Left colon (tissue), 2 donors: Measurements from ENCODE around the gene AHNAK2. TPM values are rescaled to one million over a fixed set of nuclear protein-coding genes. Genes with fewer than 3 reads are reported as not detected.
"Not testable (repeated sequence)": the region's sequence is repeated elsewhere in the genome, so short reads cannot be mapped to it uniquely, and the experiment has no call there.

Experiments used
- ATAC-seq: fragments of 200-7000 bp; cut with Tn5 transposase; one replicate; pipeline ENCODE4 v1.9.1; 2020; ENCODE audit warnings: mild to moderate bottlenecking, moderate library complexity
- DNase-seq, 2 donors: peaks; one replicate each; pipeline ENCODE4 v3.0.0-alpha.2; 2020
- intact Hi-C, 2 donors: fragments of 100-400 bp; cut with DNase I in 1 of 2; cut with micrococcal nuclease in 1 of 2; formaldehyde crosslinking; loops; one replicate each; pipeline versions ENCODE4 v1.11.2 to v1.14.0; 2022; cut with DNase I, micrococcal nuclease
- long read RNA-seq: library from polyadenylated mRNA; unstranded; transcript quantifications from one replicate; pipeline ENCODE4 v2.0.0, GENCODE V29; 2021
- total RNA-seq, 2 donors: library from RNA; stranded (reverse); fragmentation: NEBNext Ultra II Directional; extraction: Animal tissue kit (Norgen Biotek cat#: 25700); gene quantifications; one replicate each; pipeline ENCODE4 v1.2.1, GENCODE V29; 2021
- donor health status: DM: no; HTN: no; CAD: no.
- donor health status: DM: yes; HTN: yes; CAD: no.

AHNAK2 gene
- total RNA-seq, result 10 to 100 TPM in 1 of 2 donors, 1 to 10 TPM in 1; 3.2 to 23.4 TPM
- long read RNA-seq, full-length matches to known transcripts, result 1 of 5 reads
- long read RNA-seq, partial matches to known transcripts, result 0 of 5 reads
- long read RNA-seq, other reads (novel, unspliced or antisense), result 4 of 5 reads

DNA sequence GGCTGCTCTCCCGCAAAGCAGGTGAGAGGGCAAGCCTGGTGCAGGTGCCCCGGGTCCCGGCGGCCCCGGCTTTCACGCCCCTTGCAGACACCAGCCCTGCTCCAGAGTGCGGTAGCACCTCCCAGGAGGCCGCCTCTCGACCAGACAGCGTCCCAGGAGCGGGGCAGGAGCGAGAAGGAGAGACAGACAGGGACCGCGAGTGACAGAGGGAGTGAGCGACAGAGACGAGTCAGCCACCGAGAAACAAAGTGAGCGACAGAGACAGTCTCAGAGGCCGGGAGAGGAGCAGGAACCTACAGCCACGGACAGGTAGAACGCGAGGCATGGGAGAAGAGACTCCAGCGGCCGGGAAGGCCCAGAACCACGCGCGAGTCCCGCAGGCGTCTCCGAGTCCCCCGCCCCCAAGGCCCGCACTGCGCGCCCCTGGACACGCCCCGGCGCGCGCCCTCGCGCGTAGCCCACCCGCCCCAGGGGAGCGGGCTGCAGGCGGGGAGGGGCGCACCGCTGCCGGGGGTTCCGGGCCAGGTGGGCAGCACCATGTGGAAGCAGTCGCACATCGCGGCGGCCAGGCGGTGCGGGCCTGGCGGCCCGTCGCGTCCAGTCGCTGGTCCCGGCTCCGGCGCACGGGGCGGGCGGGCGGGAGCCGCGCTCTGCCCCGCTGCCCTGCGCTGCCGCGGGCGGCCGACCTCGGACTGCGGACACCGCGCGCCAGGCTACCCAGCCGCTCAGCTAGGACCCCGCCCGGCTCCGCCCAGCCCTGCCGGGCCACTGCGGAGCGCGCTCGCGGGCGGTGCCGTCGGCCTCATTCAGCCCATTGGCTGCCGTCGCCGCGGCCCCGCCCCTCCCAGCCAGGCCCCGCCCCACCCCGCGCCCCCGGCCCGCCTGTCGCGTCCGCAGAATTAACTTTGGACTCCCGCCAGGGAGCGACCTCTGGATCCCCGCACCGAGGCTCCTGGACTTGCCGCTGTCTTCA is at the start of gene AHNAK2:
AHNAK2 (minus strand) TSS at position 694 of the 973 bp plus-strand sequence; CDS start at position 557, 137 bp downstream.
- DNase-seq (peak; percentile 77 to 86), ATAC-seq (peak; percentile 79)
- intact Hi-C loops, result loop anchor here (2.0 to 5.0 kb wide), 2 partner anchors 64 to 67 kb away; no protein-coding TSS in a partner anchor

DNA sequence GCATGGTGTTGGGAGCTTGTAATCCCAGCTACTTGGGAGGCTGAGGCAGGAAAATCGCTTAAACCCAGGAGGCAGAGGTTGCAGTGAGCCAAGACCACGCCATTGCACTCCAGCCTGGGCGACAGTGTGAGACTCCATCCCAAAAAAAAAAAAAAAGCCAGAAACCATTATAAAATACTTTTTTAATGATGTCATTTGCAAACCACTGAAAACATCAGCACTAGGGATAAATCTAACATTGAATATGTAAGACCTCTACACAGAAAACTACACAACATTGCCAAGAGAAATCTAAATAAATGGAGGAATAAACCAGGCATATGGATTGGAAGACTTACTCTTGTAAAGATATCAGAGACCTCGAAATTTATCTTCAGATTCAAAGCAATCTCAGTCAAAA is 49.5 kb upstream of the AHNAK2 start:
- intact Hi-C loops, DNase-seq, ATAC-seq: not testable (repeated sequence)

DNA sequence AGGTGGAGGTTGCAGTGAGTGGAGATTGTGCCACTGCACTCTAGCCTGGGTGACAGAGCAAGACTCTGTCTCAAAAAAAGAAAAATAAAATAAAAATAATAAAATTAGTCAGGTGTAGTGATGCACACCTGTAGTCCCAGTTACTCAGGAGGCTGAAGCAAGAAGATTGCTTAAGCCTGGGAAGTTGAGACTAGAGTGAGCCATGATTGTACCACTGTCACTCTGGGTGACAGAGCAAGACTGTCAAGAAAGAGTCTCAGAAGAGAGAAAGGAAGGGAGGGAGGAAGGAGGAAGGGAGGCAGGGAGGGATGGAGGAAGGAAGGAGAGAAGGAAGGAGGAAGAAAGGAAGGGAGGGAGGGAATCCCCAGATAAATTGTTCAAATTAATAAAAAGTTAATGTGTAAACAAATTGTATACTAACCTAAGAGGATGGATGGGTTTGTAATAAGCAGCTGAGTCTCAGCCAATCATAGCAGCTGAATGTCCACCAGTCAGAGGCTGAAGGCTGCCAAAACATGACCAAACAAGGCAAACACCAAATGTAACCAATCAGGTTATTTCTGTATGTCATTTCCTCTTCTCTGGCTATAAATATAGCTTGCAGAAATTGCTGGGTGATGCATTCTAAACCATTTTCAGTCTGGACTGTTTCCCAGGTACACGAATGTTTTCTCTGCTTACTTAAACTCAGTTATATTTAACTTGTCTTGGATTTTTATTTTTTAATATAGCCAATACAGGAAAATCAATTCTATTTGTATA is 48.8 kb upstream of the AHNAK2 start:
- intact Hi-C loops, result no loop called here
- ATAC-seq, result peak; percentile 20
- no peak for DNase-seq

DNA sequence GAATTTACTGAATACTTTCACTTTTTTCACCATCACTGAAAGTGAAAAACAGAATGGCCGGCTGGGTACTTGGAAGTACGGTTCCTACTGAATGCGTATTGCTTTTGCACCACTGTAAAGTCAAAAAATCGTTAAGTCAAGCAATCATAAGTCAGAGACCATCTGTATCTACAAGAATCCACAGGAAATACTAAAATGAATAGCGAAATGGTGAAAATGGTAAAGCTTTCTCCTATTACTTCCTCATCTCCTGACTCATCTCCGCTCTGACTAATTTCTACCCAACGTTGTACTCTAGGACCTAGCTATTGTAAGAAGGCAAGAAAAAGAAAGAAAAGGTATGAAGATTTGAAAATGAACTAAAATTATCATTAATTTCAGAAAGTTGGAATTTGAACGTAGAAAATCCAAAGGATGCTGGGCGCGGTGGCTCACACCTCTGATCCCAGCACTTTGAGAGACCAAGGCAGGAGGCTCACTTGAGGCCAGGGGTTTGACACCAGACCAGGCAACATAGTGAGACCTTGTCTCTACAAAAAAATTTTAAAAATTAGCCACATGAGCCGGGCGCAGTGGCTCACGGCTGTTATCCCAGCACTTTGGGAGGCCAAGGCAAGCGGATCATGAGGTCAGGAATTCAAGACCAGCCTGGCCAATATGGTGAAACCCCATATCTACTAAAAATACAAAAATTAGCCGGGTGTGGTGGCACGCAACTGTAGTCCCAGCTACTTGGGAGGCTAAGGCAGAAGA is 48.0 kb upstream of the AHNAK2 start:
- ATAC-seq, result no peak
- intact Hi-C loops, result no loop called here
- no peak for DNase-seq

DNA sequence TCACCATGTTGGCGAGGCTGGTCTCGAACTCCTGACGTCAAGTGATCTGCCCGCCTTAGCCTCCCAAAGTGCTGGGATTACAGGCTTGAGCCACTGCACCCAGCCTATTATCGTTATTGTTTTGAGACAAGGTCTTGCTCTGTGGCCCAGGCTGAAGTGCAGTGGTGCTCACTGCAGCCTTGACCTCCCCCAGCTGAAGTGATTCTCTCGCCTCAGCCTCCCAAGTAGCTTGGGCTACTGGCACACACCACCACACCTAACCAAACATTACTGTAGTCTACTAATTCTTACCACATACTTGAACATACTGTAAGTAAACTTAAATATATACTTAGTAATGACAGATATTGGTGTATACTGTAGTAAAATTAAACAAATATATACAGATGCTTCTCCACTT is 47.3 kb upstream of the AHNAK2 start:
- DNase-seq, result no peak
- no peak for ATAC-seq
- intact Hi-C loops, result no loop called here

DNA sequence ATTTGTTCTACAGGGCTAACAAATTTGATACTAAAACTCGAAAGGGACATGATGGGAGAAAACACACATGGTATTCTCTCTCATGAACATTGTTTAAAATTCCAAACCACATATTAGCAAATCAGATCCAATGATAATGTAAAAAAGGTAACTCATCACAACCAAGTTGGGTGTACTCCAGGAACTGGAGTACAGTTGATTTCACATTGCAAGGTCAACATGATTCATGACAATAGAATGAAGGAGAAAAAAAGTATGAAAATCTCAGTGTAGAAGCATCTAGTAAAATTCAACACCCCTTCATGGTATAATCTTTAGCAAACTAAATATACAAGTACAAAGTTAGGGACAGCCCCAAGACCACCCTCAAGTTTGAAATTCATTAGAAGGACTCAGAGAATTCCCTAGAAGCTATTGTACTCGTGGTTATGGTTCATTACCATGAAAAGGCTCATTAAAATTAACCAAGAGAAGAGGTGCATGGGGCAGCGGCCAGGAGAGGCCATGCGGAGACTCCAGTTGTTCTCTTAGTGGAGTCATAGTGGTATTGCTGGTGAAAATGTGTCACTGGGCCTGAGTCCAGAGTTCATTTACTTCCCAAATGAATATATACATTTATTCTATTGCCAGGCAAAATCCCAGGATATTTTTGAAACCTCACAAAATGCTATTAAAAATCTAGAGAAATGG is 45.8 kb upstream of the AHNAK2 start:
- intact Hi-C loops, result no loop called here
- no peak for ATAC-seq
- no peak for DNase-seq

DNA sequence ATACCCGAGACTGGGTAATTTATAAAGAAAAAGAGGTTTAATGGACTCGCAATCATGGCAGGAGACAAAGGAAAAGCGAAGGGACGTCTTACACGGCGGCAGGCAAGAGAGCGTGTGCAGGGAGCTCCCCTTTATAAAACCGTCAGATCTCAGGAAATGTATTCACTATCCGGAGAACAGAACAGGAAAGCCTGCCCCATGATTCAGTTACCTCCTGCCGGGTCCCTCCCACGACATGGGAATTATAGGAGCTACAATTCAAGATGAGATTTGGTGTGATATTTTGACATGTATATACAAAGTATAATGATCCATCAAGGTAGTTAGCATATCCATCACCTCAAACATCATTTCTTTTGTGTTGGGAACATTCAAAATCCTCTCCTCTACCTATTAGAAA is 45.0 kb upstream of the AHNAK2 start:
- intact Hi-C loops, result no loop called here
- ATAC-seq (no peak), DNase-seq (no peak)

DNA sequence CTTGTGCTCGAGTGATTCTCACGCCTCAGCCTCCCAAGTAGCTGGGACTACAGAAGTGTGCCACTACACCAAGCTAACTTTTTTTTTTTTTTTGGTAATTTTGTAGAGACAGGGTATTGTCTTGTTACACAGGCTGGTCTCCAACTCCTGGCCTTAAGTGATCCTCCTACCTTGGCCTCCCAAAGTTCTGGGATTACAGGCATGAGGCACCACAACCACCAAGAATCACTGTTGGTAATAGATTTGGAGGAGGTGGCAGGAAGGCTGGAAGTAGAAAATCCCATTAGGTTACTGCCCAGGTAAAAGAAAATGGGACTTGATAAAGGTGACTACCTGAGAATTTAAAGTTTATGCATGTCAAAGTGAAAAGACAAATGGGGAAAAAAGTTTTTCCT is 44.1 kb upstream of the AHNAK2 start:
- ATAC-seq, result no peak
- intact Hi-C loops, result no loop called here
- DNase-seq, result no peak

DNA sequence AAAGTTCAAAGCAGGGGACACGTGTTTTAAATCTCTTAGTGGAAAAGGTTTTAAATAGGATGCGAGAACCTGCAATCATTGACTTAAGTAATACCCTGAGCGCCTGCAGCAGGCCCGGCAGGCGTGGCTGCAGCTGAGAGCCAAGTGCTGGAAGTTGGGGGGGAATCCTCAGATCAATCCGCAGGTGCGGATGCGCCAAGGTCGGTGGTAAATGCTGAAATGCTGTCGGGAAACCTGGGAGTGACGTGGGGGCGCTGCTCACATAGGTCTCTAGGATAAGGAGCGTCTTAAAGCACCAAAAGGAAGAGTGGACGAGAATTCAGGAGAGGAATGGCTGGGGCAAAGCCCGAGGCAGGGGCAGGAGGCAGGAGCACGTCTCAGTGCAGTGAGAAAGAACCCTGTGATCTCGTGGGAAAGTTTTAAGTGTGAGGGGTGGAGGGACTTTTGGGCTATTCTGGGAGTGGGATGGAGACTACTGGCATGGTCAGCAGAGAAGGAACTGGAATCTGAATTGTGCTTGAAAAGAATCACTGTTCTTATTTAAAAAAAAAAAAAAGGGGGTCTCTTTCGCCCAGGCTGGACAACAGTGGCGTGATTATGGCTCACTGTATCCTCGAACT is 43.6 kb upstream of the AHNAK2 start:
- intact Hi-C loops, result no loop called here
- peak; percentile 38 for ATAC-seq
- peak; percentile 71 to 77 for DNase-seq

DNA sequence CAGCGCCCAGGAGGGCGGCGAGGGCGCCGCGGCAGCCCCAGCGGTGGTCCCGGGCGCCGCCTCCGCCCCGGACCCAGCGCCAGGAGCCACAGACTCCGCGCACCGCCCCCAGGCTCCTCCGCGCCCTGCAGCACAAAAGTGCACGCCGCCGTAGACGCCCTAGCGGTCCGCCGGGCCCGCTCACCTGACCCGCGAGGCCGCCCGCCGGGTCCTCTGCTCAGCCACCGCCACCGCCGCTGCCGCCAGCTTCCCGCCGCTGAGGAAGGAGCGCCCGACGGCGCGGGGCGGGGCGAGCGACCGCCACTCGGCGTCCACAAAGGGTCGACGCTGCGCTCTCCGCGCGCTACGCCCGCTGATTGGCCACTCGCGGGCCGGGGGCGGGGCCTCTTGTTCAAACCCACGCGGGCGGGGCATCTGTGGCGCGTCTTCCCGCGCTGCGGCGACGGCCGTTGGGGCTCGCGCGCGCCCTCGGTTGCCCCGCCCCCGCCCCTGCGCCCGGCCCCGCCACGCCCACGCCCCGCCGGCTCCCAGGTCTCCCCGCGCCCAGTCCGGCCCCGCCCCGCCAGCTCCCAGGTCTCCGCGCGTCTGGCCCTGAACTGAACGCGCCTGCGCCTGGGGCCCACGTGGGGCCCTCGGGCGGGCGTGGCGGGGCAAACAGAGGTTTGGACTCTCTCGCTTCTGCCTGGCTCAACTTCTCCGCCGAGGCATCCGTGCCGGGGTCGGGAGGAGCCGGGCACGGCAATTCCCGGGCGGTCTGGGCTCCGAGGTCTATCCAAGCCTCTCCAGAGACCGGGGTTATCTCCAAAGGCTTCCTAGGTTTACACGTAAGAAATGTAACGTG is 42.9 kb upstream of the AHNAK2 start, which contains the start of gene CDCA4:
CDCA4 (minus strand) TSS at position 269 of the 841 bp plus-strand sequence. CDS start 9,154 bp downstream, outside the sequence.
- intact Hi-C loops, result no loop called here
- ATAC-seq (peak; percentile 89), DNase-seq (peak; percentile 95 to 98)

DNA sequence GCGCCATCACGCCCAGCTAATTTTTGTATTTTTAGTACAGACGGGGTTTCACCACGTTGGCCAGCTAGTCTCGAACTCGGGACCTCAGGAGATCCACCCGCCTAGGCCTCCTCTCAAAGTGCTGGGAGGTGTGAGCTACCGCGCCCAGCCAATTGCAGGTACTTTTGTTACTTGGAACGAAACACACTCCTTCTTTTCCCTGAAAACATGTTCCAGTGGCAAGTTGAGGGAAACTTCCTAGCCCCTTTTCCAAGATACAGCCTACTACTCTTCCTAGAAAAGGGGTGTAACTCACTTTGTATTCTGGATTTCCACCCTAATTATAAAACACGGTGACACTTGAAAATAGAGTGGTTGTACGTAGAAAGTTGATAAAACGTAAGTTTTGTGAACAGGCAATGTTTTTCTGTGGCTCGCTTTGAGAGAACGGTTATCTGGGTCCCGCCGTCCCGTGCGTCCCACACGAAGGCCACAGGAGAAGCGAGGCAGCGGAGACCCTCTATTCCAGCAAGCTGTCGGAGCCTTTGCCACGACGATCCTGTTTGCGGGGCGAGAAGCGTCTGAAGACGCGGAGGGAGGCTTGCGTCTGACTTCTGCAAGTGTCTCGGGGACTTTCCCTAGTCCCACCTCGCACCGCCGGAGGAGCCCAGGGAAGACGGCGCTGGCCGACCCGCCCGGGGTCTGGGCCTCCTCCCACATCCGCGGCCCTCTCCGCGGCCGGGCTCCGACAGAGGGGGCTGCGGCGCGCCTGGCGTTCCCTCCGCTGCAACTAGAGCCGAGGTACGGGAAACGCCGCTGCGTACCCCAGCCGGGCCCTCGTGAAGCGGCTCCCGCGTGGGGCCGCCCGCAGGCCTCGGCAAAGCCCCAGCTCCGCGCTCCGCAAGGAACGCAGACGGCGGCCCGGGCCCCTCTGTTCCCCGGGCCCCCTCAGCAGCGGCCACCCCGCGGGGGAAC is 42.0 kb upstream of the AHNAK2 start:
- ATAC-seq (peak; percentile 15), DNase-seq (peak in 1 of 2 donors; percentile 65)
- intact Hi-C loops, result no loop called here

DNA sequence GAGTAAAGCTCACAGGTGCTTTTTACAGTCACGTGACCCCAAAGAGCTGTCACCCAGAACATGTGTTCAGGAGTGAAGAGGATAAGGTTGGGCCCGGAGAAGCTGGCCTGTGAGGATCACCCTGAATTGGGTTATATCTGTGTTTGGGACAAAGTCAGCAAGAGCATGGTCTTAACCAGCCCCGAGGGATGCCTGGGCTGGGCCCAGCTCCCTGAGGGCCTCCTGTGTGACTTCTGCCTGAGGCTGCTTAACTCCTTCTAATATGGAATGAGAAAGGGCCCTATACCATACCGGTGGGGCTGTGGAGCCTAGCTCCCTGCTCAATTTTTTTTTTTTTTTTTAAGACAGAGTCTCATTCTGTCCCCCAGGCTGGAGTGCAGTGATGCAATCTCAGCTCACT is 40.2 kb upstream of the AHNAK2 start:
- no peak for DNase-seq
- no peak for ATAC-seq
- intact Hi-C loops, result no loop called here

DNA sequence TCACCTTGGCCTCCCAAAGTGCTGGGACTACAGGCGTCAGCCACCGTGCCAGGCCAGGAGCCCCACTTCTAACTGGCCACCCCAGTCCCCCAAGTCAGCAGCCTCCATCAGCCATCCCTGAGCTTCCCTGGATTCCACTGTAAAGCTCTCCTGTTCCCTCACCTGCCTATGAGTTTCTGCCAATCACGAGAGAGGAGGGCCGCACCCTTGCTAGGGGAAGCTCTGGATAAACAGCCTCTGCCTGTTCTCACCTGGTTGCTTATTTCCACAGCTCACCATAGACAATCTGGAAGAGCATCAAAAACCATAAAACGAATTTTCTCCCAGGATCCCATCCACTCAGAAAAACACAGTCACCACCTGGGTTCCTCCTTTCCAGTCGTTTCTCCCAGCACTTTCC is 37.7 kb upstream of the AHNAK2 start:
- DNase-seq, result no peak
- intact Hi-C loops, result no loop called here
- ATAC-seq, result peak; percentile 53

DNA sequence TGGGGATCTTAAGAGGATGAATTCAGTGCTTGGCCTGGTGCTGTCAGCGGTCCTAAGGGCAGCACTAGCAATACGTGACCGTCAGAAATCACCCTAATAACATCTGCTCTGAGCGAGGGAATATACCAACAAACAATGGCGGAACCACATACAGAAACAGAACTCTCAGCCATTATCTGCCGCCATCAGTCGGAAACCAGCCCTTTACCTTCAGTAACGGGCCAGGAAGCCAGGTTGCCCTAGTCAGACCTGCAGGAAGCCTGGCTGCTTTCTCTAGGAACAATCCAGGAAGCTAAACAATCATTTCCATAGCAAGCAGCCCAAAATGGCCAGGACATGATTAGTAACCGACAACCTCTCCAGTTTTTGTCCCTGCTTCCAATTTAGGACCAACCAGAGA is 37.1 kb upstream of the AHNAK2 start:
- DNase-seq (no peak), ATAC-seq (no peak)
- intact Hi-C loops, result no loop called here

DNA sequence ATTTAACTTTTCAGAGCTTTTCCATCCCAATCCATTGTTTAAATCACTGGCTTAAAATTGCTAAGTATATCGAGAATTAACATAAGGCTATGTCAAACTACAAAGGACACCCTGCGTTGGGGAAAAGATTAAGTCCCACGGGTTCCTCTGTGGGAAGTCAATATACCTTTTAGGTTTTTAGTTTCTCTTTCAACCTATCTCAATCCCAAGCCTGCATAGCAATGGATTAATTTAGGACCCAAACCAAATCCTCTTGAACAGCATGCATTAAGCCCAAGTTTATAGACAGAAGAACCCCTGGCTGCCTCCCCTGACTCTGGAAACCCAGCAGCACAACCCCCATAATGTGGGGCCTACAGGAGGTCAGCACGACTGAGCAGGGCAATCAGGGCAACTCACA is 36.5 kb upstream of the AHNAK2 start:
- no peak for DNase-seq
- intact Hi-C loops, result no loop called here
- no peak for ATAC-seq

DNA sequence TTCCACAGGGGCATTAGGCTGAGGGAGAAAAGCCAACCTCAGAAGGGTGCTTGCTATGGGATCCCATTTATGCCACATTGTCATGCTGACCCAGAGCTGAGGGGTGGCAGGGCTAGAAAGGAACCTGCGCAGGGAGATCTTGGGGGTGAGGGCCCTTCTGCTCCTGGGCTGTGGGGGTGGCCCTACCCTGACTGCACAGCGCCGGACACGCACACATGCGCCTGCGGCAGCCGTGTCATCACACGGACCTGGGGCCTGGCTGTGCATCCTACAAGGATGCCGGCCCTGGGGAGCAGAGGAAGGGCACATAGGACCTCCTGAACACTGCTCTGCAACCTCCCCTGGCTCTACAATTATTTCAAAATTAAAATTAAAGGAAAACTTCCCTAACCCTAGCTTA is 35.9 kb upstream of the AHNAK2 start:
- intact Hi-C loops, result no loop called here
- DNase-seq (no peak), ATAC-seq (no peak)
